HepG2 (cell line): ENCODE results near the gene SKIL.

Source experiments
- ADNP ChIP-seq: sonication (generic); formaldehyde crosslinking; IDR thresholded peaks from 2 replicates; pipeline ENCODE4 v1.4.0; 2020; ENCODE audit warnings: missing genetic modification reagents
- FIP1L1 ChIP-seq: fragments of 200-400 bp; formaldehyde crosslinking; IDR thresholded peaks from 2 replicates; pipeline ENCODE4 v1.6.1; 2018; ENCODE audit warnings: low read depth, mild to moderate bottlenecking, low read length, moderate library complexity, borderline replicate concordance; ENCODE audit not compliant: insufficient read depth
- MAZ ChIP-seq, 2 experiments: sonication (generic) in 1 of 2; formaldehyde crosslinking in 1 of 2; IDR thresholded peaks; 2 replicates each; pipeline versions ENCODE4 v1.5.0 to v1.6.1; 2012 to 2020; ENCODE audit warnings: low read depth in 2 of 2, mild to moderate bottlenecking in 2 of 2, borderline replicate concordance in 1 of 2, improper control_type of control experiment in 1 of 2, low read length in 1 of 2, missing genetic modification reagents in 1 of 2, moderate library complexity in 1 of 2
- PHB2 ChIP-seq: fragments of 450-650 bp; IDR thresholded peaks from 2 replicates; pipeline ENCODE4 v1.6.1; 2018; ENCODE audit not compliant: partially characterized antibody
- SMC3 ChIP-seq: IDR thresholded peaks from 2 replicates; pipeline ENCODE4 v1.6.1; 2011; ENCODE audit warnings: low read length, improper control_type of control experiment
- SRF ChIP-seq: IDR thresholded peaks from 2 replicates; pipeline ENCODE4 v1.6.1; 2011; ENCODE audit warnings: mild to moderate bottlenecking, low read depth, low read length, moderate library complexity
- TEAD2 ChIP-seq: sonication (generic); formaldehyde crosslinking; IDR thresholded peaks from 2 replicates; pipeline ENCODE4 v1.9.0; 2021; ENCODE audit warnings: missing genetic modification reagents
- ZNF616 ChIP-seq: sonication (generic); formaldehyde crosslinking; IDR thresholded peaks from 2 replicates; pipeline ENCODE4 v1.5.0; 2020; ENCODE audit warnings: low read depth, mild to moderate bottlenecking, missing genetic modification reagents
- TF ChIP-seq, protein P1 (sequence below): sonication (generic); formaldehyde crosslinking; IDR thresholded peaks from 2 replicates; pipeline ENCODE4 v1.4.0; 2020; ENCODE audit warnings: mild to moderate bottlenecking, missing genetic modification reagents

GRCh38 chr3:170405101-170405500, 47.6 kb downstream of the SKIL start:
- TF ChIP-seq ADNP (CRISPR knock-in tag) (no peak), MAZ (IDR thresholded peaks at IDR 0.05; ENCODE audit: borderline replicate concordance, low read depth, low read length) (no peak), MAZ (CRISPR knock-in tag; IDR thresholded peaks at IDR 0.05; ENCODE audit: low read depth) (no peak), ZNF616 (no peak), SRF (no peak), FIP1L1 (no peak), SMC3 (no peak), TEAD2 (CRISPR knock-in tag) (no peak), PHB2 (no peak)
- TF ChIP-seq, protein P1, sequence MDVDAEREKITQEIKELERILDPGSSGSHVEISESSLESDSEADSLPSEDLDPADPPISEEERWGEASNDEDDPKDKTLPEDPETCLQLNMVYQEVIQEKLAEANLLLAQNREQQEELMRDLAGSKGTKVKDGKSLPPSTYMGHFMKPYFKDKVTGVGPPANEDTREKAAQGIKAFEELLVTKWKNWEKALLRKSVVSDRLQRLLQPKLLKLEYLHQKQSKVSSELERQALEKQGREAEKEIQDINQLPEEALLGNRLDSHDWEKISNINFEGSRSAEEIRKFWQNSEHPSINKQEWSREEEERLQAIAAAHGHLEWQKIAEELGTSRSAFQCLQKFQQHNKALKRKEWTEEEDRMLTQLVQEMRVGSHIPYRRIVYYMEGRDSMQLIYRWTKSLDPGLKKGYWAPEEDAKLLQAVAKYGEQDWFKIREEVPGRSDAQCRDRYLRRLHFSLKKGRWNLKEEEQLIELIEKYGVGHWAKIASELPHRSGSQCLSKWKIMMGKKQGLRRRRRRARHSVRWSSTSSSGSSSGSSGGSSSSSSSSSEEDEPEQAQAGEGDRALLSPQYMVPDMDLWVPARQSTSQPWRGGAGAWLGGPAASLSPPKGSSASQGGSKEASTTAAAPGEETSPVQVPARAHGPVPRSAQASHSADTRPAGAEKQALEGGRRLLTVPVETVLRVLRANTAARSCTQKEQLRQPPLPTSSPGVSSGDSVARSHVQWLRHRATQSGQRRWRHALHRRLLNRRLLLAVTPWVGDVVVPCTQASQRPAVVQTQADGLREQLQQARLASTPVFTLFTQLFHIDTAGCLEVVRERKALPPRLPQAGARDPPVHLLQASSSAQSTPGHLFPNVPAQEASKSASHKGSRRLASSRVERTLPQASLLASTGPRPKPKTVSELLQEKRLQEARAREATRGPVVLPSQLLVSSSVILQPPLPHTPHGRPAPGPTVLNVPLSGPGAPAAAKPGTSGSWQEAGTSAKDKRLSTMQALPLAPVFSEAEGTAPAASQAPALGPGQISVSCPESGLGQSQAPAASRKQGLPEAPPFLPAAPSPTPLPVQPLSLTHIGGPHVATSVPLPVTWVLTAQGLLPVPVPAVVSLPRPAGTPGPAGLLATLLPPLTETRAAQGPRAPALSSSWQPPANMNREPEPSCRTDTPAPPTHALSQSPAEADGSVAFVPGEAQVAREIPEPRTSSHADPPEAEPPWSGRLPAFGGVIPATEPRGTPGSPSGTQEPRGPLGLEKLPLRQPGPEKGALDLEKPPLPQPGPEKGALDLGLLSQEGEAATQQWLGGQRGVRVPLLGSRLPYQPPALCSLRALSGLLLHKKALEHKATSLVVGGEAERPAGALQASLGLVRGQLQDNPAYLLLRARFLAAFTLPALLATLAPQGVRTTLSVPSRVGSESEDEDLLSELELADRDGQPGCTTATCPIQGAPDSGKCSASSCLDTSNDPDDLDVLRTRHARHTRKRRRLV: no peak
